AG20443 (cell line): ENCODE measurements around the gene C3orf33.

Source experiments
- DNase-seq: peaks from one replicate; pipeline ENCODE4 v3.0.0; 2012; ENCODE audit warnings: low spot score, mixed read lengths

Gene C3orf33

GRCh38 chr3:155741603-155742002 is 64.5 kb downstream of the C3orf33 start:
- no peak for DNase-seq

GRCh38 chr3:155741101-155741500 is 65.0 kb downstream of the C3orf33 start:
- DNase-seq = no peak

GRCh38 chr3:155739154-155739553 is 66.9 kb downstream of the C3orf33 start:
- DNase-seq = no peak

GRCh38 chr3:155738580-155739076 is 67.5 kb downstream of the C3orf33 start:
- DNase-seq = no peak

- no peak for DNase-seq
Observed at GRCh38 chr3:155737844-155738460, 68.1 kb downstream of the C3orf33 start.

- no peak for DNase-seq
Observed at GRCh38 chr3:155736381-155736780, 69.7 kb downstream of the C3orf33 start.

GRCh38 chr3:155730843-155731242 is 75.2 kb downstream of the C3orf33 start:
- DNase-seq = no peak

- no peak for DNase-seq
Observed at GRCh38 chr3:155727836-155728235, 78.2 kb downstream of the C3orf33 start.

GRCh38 chr3:155714295-155714718 is 91.8 kb downstream of the C3orf33 start:
- DNase-seq = no peak
